Measurements from ENCODE around the gene PJA2. TPM values are rescaled to one million over a fixed set of nuclear protein-coding genes. Genes with fewer than 3 reads are reported as not detected.
"Not testable (repeated sequence)": the region's sequence is repeated elsewhere in the genome, so short reads cannot be mapped to it uniquely, and the experiment has no call there.

PJA2 gene
- total RNA-seq, 1 experiment from 2014 or later: 55.2 TPM

DNA sequence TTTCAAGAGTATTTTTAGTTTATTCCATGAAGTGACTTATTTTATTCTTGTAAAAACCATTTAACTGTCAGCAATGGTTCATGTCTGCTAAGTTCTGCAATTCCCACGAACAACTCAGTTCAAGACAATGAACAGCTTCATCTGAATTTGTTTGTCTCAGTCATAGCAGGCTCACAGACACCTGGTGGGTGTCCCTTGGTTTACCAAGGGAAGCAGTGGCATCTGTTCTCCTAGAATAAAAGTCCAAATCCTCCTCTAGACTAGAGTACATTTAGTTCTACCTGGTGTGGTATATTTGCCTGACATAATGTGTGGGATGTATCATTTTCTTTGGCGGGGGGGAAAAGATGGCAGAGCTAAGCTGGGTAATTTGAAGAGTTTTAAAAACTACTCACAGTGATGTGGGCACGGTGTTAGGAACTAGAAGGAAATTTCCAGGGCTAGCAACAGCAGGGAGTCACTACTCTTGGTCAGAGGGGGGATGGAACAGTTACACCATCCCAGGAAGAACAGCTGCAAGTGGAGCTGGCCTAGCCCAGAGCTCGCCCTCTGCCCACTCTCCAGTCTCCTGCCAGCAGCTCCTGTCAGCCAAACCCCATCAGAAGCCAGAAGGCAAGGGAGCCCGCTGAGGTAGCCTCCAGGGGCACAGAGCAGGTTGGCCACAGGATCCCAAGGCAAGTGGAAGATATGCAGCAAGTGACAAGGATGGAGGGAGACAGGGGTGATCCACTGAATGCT lies 100.3 kb downstream of the PJA2 start:
- no peak for DNase-seq (ENCODE audit: low spot score)

GRCh38 chr5:109307951-109308350 lies 101.8 kb downstream of the PJA2 start:
- DNase-seq (ENCODE audit: low spot score): no peak

GRCh38 chr5:109307456-109307855 lies 102.3 kb downstream of the PJA2 start:
- DNase-seq (ENCODE audit: low spot score): no peak

DNA sequence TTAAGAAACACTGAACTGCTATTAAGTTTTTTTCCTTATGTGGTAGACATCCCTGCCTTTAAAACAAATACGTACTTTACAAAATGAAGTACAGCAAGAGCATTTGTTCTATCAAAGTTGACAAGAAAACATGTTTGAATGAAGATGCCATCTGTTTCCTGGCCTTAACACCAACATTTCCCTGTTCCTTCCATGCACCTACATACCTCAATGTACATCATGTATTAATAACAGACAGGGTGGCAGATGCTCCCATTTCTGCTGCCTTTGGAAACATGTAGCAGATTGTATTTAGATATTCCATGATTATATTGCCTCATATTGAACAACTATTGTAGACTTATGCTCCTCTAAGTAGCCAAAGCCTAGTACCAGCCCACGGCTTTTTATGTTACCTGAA lies 104.4 kb downstream of the PJA2 start:
- no peak for DNase-seq (ENCODE audit: low spot score)

GRCh38 chr5:109304309-109304708 lies 105.5 kb downstream of the PJA2 start:
- no peak for DNase-seq (ENCODE audit: low spot score)

GRCh38 chr5:109300367-109300766 lies 109.4 kb downstream of the PJA2 start:
- DNase-seq (ENCODE audit: low spot score): no peak

DNA sequence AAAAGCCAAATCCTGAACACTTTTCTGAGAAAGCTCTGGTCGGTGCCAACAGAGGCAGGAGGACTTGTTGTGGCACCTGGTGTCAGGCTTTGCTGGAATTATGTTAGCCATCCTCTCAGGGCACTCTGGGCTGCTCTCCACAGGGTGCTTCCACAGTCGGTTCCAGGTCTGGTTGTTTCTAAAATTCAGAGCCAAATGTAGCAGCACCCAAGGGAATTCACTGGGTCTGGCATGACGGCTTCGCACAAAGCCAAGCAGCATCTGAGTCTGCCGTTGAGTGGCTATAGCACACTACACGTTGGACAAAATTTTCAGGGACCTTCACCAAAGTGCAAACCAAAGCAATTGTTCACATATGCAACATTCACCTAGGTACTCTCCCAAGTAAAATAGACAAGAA lies 110.2 kb downstream of the PJA2 start:
- DNase-seq (ENCODE audit: low spot score): no peak

GRCh38 chr5:109298794-109299193 lies 111.0 kb downstream of the PJA2 start:
- no peak for DNase-seq (ENCODE audit: low spot score)

GRCh38 chr5:109297900-109298299 lies 111.9 kb downstream of the PJA2 start:
- no peak for DNase-seq (ENCODE audit: low spot score)

DNA sequence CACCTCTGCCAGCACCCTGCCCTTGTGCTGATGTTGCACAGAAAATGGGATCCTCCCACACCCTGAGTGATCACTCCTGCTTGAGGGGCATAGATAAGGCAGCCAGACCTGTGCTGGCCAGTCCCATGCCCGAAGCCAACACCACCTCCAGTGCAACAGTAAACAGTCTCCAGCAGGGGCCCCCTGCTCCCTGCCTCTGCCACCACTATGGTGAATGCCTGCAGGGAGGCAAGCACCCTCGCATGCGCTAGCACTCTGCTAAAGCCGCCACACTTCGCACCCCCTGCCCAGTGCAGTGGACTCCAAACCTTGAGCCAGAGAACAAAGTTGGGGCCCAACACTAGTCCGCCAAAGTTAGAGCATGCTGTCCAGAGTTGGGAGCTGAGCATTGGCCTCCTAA lies 118.7 kb downstream of the PJA2 start:
- no peak for DNase-seq (ENCODE audit: low spot score)

GRCh38 chr5:109290231-109290630 lies 119.5 kb downstream of the PJA2 start:
- no peak for DNase-seq (ENCODE audit: low spot score)

- not testable (repeated sequence) for DNase-seq (ENCODE audit: low spot score)
Measured at GRCh38 chr5:109286628-109287027, 123.1 kb downstream of the PJA2 start.
